ENCODE results near the gene GSTA4.
A peak's percentile ranks its signal among the peaks of the same experiment; 100 is the strongest.
"Not testable (repeated sequence)": the region's sequence is repeated elsewhere in the genome, so short reads cannot be mapped to it uniquely, and the experiment has no call there.

GSTA4 gene

DNA sequence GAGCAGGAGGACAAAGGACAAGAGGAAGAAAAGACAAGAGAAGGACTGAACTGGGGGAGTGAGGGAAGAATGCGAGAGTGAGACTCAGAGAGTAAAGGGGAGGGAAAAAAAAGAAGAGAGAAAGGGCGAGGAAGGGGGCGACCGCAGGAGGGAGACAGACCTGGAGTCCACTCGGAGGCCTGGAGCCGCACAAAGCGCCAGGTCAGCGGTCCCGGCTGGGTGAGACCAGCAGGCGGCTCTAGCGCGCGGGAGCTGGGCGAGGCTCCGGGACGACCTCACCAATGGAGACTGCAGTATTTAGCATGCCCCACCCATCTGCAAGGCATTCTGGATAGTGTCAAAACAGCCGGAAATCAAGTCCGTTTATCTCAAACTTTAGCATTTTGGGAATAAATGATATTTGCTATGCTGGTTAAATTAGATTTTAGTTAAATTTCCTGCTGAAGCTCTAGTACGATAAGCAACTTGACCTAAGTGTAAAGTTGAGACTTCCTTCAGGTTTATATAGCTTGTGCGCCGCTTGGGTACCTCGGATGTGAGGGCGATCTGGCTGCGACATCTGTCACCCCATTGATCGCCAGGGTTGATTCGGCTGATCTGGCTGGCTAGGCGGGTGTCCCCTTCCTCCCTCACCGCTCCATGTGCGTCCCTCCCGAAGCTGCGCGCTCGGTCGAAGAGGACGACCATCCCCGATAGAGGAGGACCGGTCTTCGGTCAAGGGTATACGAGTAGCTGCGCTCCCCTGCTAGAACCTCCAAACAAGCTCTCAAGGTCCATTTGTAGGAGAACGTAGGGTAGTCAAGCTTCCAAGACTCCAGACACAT lies at the start of gene GSTA4:
Gene GSTA4 (minus strand): TSS at position 196 of the 824 bp plus-strand sequence. CDS start 1,041 bp downstream, outside the sequence.
- H3K27ac ChIP-seq (ENCODE audit: low read depth, low read length), result peak within 1 kb of the TSS; percentile 75

DNA sequence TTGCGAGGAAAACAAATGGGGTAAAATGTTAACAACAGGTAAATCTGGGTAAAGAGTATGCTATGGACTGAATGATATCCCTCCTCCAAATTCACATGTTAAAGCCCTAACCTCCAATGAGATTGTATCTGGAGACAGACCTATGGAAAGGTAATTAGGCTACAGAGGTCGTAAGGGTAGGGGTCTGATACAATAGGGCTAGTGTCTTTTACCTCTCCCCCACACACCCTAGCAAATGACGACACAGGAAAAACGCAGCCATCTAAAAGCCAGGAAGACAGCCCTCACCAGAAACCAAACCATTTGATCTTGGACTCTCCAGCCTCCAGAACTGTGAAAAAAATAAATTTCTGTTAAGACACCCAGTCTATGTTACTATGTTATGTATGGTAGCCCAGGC lies 49.5 kb upstream of the GSTA4 start:
- no peaks in the 10 kb centered on the region for H3K9me3 ChIP-seq (ENCODE audit: insufficient read depth, low read length)
- no peak overlapping the region for H3K9ac ChIP-seq (ENCODE audit: low read length)
- no peaks in the 10 kb centered on the region for H3K79me2 ChIP-seq (ENCODE audit: insufficient read depth, low read length)
- H3K4me3 ChIP-seq (ENCODE audit: insufficient read depth, low read length, poor library complexity, severe bottlenecking), result no peak overlapping the region
- H2AFZ ChIP-seq (ENCODE audit: low read depth, low read length, severe bottlenecking), result no peak overlapping the region
- no peaks in the 10 kb centered on the region for H3K36me3 ChIP-seq (ENCODE audit: low read length)
- no peak overlapping the region for H3K4me2 ChIP-seq (ENCODE audit: low read depth, low read length, poor library complexity, severe bottlenecking)
- H3K27me3 ChIP-seq (ENCODE audit: low read length), result no peaks in the 10 kb centered on the region
- H3F3A ChIP-seq (ENCODE audit: insufficient read depth), result no peaks in the 10 kb centered on the region
- H3K9me2 ChIP-seq (replicated peaks; ENCODE audit: insufficient read depth, low read length), result no peaks in the 10 kb centered on the region
- H3K27ac ChIP-seq (ENCODE audit: low read depth, low read length), result no peak overlapping the region
- TF ChIP-seq EZH2phosphoT487 (conservative IDR thresholded peaks at IDR 0.05; ENCODE audit: low read length), result no peak
- TF ChIP-seq, protein P1, sequence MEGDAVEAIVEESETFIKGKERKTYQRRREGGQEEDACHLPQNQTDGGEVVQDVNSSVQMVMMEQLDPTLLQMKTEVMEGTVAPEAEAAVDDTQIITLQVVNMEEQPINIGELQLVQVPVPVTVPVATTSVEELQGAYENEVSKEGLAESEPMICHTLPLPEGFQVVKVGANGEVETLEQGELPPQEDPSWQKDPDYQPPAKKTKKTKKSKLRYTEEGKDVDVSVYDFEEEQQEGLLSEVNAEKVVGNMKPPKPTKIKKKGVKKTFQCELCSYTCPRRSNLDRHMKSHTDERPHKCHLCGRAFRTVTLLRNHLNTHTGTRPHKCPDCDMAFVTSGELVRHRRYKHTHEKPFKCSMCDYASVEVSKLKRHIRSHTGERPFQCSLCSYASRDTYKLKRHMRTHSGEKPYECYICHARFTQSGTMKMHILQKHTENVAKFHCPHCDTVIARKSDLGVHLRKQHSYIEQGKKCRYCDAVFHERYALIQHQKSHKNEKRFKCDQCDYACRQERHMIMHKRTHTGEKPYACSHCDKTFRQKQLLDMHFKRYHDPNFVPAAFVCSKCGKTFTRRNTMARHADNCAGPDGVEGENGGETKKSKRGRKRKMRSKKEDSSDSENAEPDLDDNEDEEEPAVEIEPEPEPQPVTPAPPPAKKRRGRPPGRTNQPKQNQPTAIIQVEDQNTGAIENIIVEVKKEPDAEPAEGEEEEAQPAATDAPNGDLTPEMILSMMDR (IDR thresholded peaks at IDR 0.05; ENCODE audit: insufficient read depth, low read length, poor library complexity, severe bottlenecking), result no peak
- peaks cover 3% of the 10 kb centered on the region; the same call in 1 of the 2 replicates for H4K20me1 ChIP-seq (ENCODE audit: low read depth, low read length)

More for the DNA sequence above, at the start of gene GSTA4:
- not testable (repeated sequence) for H3K27me3 ChIP-seq (ENCODE audit: low read length); H3K9me3 ChIP-seq (ENCODE audit: insufficient read depth, low read length); H3K9me2 ChIP-seq (replicated peaks; ENCODE audit: insufficient read depth, low read length); H4K20me1 ChIP-seq (ENCODE audit: low read depth, low read length); H3K36me3 ChIP-seq (ENCODE audit: low read length); H3K79me2 ChIP-seq (ENCODE audit: insufficient read depth, low read length)
- peak within 1 kb of the TSS; percentile 63 for H3K9ac ChIP-seq (ENCODE audit: low read length)
- TF ChIP-seq, protein P1 (IDR thresholded peaks at IDR 0.05; ENCODE audit: insufficient read depth, low read length, poor library complexity, severe bottlenecking), result peak; percentile 68
- H3F3A ChIP-seq (ENCODE audit: insufficient read depth), result peaks cover 13% of the 10 kb centered on the region
- peak within 1 kb of the TSS; percentile 76 for H3K4me3 ChIP-seq (ENCODE audit: insufficient read depth, low read length, poor library complexity, severe bottlenecking)
- peak within 1 kb of the TSS; percentile 99 for H2AFZ ChIP-seq (ENCODE audit: low read depth, low read length, severe bottlenecking)
- H3K4me2 ChIP-seq (ENCODE audit: low read depth, low read length, poor library complexity, severe bottlenecking), result peak within 1 kb of the TSS; percentile 85

GRCh38 chr6:53044071-53044470 lies 49.0 kb upstream of the GSTA4 start:
- TF ChIP-seq EZH2phosphoT487 (conservative IDR thresholded peaks at IDR 0.05; ENCODE audit: low read length), result no peak
- TF ChIP-seq, protein P1 (IDR thresholded peaks at IDR 0.05; ENCODE audit: insufficient read depth, low read length, poor library complexity, severe bottlenecking), result no peak
- H3K27ac ChIP-seq (ENCODE audit: low read depth, low read length), result no peak overlapping the region
- no peaks in the 10 kb centered on the region for H3K36me3 ChIP-seq (ENCODE audit: low read length)
- no peak overlapping the region for H3K9ac ChIP-seq (ENCODE audit: low read length)
- no peaks in the 10 kb centered on the region for H3K79me2 ChIP-seq (ENCODE audit: insufficient read depth, low read length)
- no peaks in the 10 kb centered on the region for H3K9me2 ChIP-seq (replicated peaks; ENCODE audit: insufficient read depth, low read length)
- H3F3A ChIP-seq (ENCODE audit: insufficient read depth), result no peaks in the 10 kb centered on the region
- H4K20me1 ChIP-seq (ENCODE audit: low read depth, low read length), result peaks cover 3% of the 10 kb centered on the region; the same call in 1 of the 2 replicates
- no peaks in the 10 kb centered on the region for H3K27me3 ChIP-seq (ENCODE audit: low read length)
- H3K4me2 ChIP-seq (ENCODE audit: low read depth, low read length, poor library complexity, severe bottlenecking), result no peak overlapping the region
- no peak overlapping the region for H3K4me3 ChIP-seq (ENCODE audit: insufficient read depth, low read length, poor library complexity, severe bottlenecking)
- no peaks in the 10 kb centered on the region for H3K9me3 ChIP-seq (ENCODE audit: insufficient read depth, low read length)
- H2AFZ ChIP-seq (ENCODE audit: low read depth, low read length, severe bottlenecking), result no peak overlapping the region
